ENCODE results near the gene RNU4-1. TPM values are rescaled to one million over a fixed set of nuclear protein-coding genes. Genes with fewer than 3 reads are reported as not detected.
A peak's percentile ranks its signal among the peaks of the same experiment; 100 is the strongest.

Gene RNU4-1
- total RNA-seq, 1 experiment from 2014 or later, result under 0.01 TPM

DNA sequence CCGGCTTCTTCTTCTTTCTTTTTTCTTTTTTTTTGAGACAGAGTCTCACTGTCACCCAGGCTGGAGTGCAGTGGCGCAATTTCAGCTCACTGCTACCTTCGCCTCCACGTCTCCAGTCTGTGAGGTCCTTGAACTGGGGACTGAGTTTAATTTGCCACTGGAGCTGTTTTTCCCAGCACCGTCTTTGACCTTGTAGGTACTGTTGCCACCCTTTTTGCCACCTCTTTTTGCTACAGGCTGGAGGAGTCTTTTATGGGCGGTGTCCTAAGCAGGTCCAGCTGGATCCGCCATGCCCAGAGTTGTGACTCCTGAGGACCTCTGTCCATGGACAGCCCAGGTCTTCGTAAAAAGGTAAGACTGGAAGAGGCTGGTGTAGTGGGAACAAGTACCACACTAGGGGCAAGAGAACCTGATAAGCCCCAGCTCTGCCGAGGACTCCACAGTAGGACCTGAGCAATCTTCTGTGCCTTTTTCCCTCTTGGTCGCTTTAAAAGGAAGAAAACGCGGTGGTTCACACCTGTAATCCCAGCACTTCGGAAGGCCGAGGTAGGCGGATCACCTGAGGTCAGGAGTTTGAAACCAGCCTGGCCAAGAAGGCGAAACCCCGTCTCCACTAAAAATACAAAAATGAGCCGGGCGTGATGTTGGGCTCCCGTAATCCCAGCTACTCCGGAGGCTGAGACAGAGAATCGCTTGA is 2.3 kb downstream of the RNU4-1 start:
- peak; percentile 95 for DNase-seq (ENCODE audit: low read depth)

DNA sequence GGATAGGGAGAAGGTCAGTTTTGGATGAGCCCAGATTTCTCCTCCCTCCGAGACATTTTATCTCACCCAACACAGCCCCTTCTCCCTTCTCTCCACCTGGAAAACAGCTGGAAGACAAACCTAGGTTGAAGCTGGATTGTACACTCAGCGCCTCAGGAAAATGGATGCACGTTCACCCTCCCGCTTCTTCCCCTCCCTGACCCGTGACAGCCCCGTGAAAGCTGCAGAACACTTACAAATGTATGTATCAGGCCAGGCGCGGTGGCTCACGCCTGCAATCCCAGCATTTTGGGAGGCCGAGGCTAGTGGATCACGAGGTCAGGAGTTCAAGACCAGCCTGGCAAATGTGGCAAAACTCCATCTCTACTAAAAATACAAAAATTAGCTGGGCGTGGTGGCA is 5.5 kb downstream of the RNU4-1 start:
- no peak for DNase-seq (ENCODE audit: low read depth)

DNA sequence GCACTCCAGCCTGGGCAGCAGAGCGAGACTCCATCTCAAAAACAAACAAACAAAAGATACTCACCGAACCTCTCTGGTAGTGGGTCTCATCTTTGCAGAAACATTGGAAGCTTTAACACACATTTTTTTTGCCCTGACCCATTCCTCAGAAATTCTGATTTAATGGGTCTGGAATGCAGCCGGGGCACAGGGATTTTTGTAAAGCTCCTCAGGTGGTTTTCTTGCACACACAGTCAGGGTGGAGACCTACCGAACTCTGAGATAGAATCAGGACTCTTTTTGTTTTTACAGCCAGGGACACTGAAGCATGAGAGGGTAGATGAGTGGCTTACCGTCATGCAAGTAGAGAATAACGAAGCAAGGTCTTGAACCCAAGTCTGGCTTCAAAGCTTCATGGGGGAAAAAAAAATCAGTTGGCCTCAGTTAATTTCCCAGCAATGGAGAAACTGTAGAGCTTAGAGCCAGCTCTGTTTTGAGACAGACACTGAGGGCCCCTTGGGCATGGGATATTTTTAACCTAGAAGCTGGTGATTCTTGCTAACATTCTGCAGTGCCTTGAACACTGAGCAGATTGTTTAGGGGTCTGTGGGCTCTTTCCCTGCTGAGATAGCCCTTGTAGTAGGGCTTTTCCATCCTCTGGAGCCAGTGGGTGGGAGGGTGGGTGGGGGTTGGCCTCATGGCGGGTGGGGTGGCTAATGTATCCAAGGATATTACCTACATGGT is 6.1 kb downstream of the RNU4-1 start:
- DNase-seq (ENCODE audit: low read depth), result no peak

DNA sequence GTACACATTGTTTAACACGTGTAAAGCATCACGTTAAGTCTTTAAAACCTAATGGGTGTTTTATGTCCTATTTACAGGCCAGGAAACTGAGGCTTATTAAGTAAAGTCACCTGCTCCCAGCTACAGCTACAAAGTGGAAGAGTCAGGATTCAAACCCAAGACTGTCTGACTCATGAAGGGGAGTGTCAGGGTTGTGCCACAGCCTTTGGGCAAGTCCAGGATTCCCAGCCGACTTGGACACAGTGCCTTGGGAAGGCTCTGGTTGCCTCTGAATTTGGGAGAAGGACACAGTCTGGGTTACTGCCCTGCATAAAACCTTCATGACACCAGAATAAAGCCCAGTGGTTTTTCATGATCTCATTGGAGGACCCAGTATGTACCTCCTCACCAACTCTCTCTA is 8.7 kb downstream of the RNU4-1 start:
- DNase-seq (ENCODE audit: low read depth), result no peak

DNA sequence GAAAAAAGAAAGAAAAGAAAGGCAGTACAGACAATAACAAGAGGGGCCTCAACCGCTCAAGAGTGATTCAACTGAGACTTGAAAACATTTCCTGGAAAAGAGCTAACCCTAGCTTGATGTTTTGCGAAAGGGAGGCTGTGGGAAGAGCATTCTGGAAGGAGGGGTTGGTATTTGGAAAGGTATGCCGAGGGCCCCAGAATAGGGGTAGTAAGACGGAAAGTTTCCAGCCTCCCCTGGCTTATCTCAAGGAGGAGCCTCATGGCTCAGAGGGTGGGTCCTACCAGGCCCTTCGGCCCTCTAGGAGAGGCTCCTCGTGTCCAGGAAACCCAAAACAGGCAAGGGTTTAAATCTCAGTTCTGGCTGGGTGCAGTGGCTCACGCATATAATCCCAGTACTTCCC is 9.7 kb downstream of the RNU4-1 start:
- DNase-seq (ENCODE audit: low read depth), result no peak

DNA sequence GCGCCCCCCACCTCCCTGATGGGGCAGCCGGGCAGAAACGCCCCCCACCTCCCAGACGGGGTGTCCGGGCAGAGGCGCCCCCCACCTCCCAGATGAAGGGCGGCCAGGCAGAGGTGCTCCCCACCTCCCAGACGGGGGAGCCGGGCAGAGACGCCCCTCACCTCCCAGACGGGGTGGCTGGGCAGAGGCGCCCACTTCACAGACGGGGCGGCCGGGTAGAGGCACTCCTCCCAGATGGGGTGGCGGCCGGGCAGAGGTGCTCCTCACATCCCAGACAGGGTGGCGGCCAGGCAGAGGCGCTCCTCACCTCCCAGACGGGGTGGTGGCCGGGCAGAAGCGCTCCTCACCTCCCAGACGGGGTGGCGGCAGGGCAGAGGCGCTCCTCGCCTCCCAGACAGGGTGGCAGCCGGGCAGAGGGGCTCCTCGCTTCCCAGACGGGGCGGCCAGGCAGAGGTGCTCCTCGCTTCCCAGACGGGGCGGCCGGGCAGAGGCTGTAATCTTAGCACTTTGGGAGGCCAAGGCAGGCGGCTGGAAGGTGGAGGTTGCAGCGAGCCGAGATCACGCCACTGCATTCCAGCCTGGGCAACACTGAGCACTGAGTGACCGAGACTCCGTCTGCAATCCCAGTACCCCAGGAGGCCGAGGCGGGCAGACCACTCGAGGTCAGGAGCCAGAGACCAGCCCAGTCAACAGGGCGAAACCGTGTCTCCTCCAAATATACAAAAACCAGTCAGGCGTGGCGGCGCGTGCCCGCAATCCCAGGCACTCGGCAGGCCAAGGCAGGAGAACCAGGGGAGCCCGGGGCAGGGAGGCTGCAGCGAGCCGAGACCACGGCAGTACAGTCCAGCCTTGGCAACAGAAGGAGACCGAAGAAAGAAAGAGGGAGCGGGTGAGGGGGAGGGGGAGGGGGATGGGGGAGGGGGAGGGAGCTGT is 14.6 kb downstream of the RNU4-1 start:
- no peak for DNase-seq (ENCODE audit: low read depth)

DNA sequence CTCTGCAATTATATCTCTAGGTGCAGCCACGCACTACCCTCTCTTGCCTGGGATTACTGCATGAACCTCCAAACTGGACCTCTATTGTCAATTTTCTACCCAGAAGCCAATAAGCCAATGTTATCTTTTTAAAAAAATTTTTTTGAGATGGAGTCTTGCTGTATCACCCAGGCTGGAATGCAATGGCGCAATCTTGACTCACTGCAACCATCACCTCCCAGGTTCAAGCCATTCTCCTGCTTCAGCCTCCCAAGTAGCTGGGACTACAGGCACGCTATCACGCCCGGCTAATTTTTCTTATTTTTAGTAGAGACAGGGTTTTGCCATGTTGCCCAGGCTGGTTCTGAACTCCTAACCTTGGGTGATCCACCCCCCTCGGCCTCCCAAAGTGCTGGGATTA is 16.3 kb downstream of the RNU4-1 start:
- DNase-seq (ENCODE audit: low read depth), result no peak

DNA sequence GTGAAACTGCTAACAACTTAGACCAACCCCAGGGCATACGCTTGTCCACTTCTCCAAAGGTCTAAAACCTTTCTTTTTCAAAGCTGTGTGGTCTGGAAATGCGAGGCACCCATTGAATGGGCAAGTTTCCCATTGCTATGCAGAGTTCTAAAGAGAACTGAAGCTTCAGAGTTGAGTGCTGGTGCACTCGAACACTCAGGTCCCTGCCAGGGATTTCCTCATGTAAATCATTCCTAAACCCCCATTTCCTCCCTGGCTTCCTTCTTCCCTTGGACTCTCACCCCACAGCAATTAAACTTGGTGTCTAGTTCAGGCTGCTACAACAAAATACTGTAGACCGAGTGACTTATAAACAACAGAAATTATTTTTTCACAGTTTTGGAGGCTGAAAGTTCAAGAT is 25.3 kb downstream of the RNU4-1 start:
- DNase-seq (ENCODE audit: low read depth), result no peak

DNA sequence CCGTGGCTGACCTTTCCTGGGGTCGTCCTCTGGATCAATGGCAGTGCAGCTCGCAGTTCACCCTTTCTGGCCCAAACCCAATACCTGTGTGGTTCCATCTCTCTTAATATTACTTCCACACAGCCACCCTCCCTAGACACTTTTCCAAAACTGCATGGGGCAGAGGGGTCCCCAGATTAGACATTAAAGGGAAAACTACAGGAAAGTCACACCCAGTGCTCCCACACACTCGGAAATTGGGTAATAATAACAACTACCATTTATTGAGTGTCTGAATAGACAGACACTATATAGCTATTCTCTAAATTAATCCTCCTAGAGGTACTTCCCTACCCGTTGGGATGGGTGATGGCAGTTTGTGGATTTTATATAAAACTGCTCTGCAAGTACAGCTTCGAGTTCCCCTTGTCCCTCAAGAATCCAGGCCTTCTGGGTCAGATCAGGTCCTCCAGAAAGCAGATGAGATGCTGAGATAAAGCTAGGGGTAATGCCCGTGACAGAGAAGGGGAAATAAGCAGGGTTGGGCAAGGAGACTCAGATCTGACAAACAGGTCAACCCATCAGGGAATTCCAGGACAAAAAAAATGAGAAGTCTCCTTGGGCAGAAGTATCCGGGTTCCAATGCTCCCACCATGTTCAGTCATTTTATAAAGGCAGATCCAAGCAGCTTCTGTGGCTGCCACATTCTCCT is 26.7 kb downstream of the RNU4-1 start:
- no peak for DNase-seq (ENCODE audit: low read depth)

DNA sequence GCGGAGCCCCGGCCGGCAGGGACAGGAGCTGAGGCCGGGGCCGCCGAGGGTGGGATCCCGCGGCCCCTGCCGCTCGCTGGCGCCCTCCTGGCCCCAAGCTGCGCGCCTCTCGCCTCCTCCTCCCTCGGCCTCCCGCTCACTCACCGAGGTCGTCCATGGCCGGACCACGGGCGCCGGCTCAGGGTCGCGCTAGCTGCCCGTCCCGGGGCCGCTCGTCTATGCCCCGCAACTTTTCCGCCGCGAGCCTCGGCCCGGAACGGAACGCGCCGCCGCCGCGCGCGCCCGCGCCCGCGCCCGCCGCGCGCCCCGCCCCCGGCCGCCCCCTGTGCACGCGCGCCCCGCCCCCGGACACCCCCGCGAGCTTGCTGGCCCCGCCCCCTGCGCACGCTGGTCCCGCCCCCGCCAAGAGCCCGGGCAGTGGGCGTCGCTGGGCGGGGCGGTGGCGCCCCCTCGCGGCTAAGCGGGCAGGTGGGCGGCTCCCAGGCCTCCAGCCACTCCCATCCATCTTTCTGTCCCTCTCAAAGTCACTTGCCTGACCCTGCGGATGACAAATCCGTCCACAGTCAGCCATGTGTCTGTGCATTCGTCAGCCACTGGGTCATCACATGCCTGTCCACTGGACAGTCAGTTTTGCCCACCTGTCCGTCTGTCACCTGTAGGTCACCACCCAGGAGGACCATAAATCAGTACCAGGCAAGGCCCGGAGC is 27.4 kb downstream of the RNU4-1 start, which contains the start of gene PXN:
Gene PXN (minus strand): TSS at position 258 of the 707 bp plus-strand sequence. CDS start 101 bp downstream, at position 157.
- peak; percentile 88 for DNase-seq (ENCODE audit: low read depth)

DNA sequence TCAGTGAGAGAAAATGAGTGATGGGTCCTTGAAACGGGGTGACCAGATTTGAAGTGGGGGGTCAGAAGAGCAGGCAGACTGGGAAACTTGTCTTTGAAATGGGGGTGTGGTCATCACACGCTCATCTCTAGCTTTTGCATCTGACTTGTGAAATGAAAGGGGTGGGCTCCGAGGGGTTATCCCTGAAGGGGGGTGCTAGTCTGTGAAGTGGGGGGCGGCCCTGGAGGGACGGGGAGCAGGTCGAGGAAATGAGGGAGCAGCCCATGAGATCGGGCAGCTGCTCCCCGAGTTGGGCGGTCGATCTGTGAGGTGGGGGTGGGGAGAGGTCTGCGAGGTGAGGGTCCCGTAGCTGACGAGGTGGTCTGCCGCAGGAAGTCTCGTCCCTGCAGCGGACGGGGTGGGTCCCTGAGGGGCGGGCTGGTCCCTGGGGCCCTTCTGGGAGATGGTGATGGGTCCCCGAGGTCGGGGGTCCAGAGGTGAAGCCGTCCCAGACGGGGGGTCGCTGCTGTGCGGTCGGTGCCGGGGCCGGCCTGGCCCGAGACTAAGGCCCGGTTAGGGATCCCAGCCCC is 28.0 kb downstream of the RNU4-1 start:
- no peak for DNase-seq (ENCODE audit: low read depth)

DNA sequence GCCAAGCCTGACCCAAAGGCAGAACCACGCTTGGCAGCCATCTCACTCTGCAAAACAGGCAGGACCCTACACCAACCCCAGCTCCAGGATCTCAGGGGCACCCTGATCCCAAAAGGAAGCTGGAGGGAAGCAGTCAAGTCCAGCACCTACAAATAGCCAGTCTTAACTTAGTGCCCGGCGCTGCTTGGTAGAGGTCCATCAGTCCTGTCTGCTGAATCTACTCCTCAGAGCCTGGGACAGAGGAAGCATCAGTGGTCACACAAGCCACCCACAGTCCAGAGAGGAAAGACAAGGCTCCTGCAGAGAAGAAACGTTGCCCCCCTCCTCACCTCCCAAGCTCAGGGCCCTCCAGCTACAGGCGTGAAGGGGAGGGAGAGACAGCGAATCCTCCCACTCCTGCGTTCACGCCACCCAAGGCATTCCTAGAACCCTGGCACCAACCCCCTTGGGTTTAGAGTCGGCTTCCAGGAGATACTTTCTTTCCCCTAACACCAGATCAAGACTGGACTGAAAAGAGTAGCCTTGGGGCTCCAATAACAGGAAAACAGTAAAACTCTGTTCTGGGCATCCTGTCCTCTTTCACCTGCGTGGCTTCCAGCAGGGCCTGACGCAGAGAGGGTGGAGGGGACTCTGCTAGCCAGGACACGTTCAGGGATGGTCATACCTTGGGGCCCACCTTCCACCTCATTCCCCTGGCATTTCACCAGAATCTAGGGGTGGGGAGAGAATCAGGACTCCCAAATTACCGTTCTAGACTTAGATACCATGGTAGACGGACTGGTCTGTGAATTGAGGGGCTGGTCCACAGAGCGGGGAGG is 28.7 kb downstream of the RNU4-1 start:
- DNase-seq (ENCODE audit: low read depth), result no peak

DNA sequence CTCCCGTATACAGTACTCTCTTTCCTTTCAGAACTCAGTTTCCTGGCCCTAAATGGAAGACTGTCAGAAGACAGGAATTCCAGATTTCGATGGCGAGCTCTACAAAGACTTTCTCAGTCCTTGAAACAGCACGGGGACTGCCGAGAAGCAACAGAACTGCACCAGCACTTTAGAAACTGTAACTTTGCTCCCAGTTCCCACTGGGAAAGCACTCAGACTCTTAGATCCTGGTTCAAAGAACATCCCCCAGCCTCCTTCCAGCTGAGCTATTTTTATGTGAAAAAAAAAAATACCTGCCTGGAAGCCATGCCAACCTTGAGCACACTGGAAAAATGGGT is 29.3 kb downstream of the RNU4-1 start:
- DNase-seq (ENCODE audit: low read depth), result no peak

DNA sequence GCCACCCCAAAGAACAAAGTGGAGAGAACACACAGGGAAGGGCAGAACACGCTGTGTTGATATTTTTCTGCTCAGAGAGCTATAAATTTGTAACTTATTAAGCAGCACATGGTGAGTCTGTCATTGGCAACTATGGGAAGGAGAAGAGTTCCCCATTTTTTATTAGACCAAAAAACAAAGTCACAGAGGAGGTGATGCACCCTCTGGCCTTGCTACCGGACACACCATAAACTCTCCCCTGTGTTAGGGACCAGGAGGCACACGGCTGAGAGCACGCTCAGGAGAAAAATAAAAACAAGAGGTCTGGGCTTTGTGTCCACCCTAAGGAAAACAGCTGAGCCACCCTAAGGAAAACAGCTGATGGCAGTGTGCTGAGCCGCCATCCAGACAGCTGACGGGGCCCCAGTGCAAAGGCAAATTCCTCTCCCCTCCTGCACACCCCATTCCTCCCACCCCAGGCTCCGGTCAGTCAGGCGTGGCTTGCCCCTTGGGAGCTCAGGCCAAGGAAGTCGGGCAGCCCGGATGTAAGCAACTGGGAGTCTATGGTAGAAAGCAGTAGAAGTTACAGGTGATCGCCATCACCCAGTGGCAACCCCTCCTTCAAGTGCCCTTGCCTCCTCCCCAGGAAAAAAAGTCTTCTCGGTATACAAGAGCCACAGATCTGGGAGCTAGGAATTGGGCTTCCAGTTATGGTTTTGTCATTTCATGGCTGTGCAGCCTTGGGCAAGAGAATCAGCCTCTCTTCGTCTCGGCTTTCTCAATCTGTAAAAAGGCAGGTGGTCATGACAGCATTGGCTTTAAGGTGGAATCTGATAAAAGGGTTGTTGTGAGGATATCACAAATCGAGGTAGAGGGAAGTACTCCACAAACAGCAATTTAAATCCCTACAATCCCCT is 29.9 kb downstream of the RNU4-1 start:
- no peak for DNase-seq (ENCODE audit: low read depth)

DNA sequence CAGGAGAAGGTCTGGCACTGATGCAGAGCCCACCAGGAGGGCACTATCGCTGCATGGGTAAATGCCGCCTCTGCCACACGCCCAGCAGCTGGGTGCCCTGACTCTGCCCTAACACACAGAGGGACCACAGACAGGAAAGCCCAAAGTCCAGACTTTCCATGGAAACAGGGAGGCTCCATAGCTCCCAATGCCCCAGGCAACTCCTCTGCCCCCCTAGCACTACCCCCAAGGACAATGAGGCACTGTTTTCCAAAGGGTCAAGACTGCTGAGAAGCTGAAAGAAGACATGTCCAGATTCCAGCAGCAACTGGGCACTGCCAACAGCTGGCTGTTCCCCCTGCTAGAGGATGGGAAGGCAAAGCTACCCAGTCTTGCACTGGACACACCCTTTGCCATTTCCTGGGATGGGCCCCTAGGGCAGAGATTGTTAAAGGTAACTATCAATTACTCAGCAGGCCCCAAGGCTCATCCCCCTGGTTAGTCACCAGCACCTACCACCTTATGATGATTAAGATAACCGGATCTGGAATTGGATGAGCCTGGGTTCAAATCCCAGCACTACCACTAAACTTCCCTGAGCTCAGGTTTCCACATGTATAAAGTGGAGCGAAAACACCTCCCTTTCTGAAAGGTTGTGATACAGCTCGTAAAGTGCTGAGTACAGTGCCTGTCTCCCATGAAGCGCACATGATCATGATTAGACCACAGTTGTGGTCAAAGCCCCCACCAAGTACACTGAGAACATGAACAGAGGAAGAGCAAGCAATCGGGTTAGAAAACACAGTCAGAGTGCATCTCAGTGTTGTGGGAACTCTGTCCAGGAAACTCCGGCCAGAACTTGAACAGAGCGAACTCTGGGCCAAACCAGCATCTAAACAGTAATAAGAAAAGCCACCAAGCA is 30.8 kb downstream of the RNU4-1 start:
- peak; percentile 71 for DNase-seq (ENCODE audit: low read depth)

DNA sequence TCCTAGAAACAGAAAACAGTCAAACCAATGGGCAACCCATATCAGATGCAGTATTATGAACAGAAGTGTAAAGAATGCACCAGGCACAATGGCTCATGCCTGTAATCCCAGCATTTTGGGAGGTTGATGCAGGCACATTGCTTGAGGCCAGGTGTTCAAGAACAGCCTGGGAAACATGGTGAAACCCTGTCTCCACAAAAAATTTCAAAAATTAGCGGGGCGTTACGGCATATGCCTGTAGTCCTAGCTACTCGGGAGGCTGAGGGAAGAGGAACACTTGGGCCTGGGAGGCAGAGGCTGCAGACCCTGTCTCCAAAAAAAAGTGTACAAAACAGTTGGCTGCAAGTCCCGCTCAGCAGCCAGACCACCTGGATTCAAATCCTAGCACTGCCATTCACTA is 32.4 kb downstream of the RNU4-1 start:
- DNase-seq (ENCODE audit: low read depth), result no peak

DNA sequence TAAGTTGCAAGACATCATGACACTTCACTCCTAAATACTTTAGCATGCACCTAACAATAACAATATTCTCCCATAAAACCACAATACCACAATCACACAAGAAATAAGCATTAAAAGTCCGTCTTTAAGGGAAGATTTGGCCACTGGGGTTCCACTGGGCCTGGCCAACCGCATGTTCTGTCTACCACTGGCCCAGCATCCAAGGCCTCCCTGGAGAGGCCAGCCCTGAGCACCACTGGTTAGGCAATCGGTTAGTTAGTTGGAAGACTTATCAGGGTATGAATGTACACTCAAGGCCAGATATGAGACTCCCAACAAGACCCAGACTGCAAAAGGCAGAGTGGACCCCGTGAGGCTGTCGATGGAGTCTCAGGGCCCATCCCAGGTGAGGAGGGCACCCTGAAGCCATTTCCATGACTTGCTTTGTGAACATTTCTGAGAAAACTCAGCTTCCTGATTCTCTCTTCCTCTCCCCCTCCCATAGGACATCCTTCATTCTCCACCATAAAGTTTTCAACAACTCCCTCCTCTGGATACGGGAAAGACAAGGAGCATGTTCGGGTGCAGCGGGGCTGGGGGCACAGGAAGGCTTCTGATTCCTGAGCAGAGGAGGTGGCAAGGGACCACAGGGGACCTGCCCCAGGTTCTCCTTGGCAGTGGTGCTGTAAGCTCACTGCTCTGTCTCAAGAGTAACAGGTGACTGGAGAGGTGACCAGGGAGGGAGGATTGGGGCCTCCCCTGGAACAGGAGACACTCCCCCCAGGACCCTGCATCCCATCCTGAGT is 33.4 kb downstream of the RNU4-1 start:
- no peak for DNase-seq (ENCODE audit: low read depth)

Measured in Daoy (cell line).